GM12878 (cell line): ENCODE results near the gene SLC22A4. TPM values are rescaled to one million over a fixed set of nuclear protein-coding genes. Genes with fewer than 3 reads are reported as not detected.

Experiments used
- EP300 ChIP-seq, 2 experiments: fragments of 150-350 bp in 1 of 2; IDR thresholded peaks; 2 replicates each; pipeline ENCODE4 v1.6.1; 2011 to 2012; ENCODE audit warnings: low read depth in 2 of 2, low read length in 2 of 2, borderline replicate concordance in 1 of 2, improper control_type of control experiment in 1 of 2, inconsistent platforms in 1 of 2; ENCODE audit not compliant: control insufficient read depth in 1 of 2
- ETV6 ChIP-seq, 2 experiments: fragments of 450-650 bp in 1 of 2; IDR thresholded peaks in 1 of 2; conservative IDR thresholded peaks in 1 of 2; 2 replicates each; pipeline ENCODE4 v1.6.1; 2014; ENCODE audit warnings: antibody characterized with exemption in 1 of 2, borderline replicate concordance in 1 of 2, low read depth in 1 of 2, mild to moderate bottlenecking in 1 of 2, moderate library complexity in 1 of 2
- HDAC2 ChIP-seq: fragments of 200-600 bp; sonication (generic); IDR thresholded peaks from 2 replicates; pipeline ENCODE4 v1.6.1; 2017
- IKZF1 ChIP-seq: fragments of 450-650 bp; conservative IDR thresholded peaks from 2 replicates; pipeline ENCODE4 v1.6.1; 2017; ENCODE audit warnings: antibody characterized with exemption, mild to moderate bottlenecking
- MEF2A ChIP-seq: IDR thresholded peaks from 2 replicates; pipeline ENCODE4 v1.6.1; 2011; ENCODE audit warnings: low read depth, mild to moderate bottlenecking, low read length, moderate library complexity; ENCODE audit not compliant: insufficient read depth
- MLLT1 ChIP-seq: fragments of 450-650 bp; IDR thresholded peaks from 2 replicates; pipeline ENCODE4 v1.6.1; 2016; ENCODE audit warnings: mild to moderate bottlenecking
- PRDM15 ChIP-seq: fragments of 450-650 bp; formaldehyde crosslinking; IDR thresholded peaks from 2 replicates; pipeline ENCODE4 v1.4.0; 2020; ENCODE audit warnings: mild to moderate bottlenecking, moderate library complexity
- RELB ChIP-seq: fragments of 450-650 bp; IDR thresholded peaks from 2 replicates; pipeline ENCODE4 v1.6.1; 2017; ENCODE audit warnings: low read depth, mild to moderate bottlenecking, moderate library complexity
- SP1 ChIP-seq: IDR thresholded peaks from one replicate; pipeline ENCODE4 v1.6.1; 2011; ENCODE audit warnings: low read depth, low read length
- TBL1XR1 ChIP-seq: IDR thresholded peaks from 2 replicates; pipeline ENCODE4 v1.6.1; 2012; ENCODE audit warnings: low read depth, low read length, improper control_type of control experiment
- USF2 ChIP-seq: IDR thresholded peaks from 2 replicates; pipeline ENCODE4 v1.6.1; 2011; ENCODE audit warnings: low read depth, low read length, improper control_type of control experiment, borderline replicate concordance
- ZBTB40 ChIP-seq: fragments of 450-650 bp; IDR thresholded peaks from 2 replicates; pipeline ENCODE4 v1.6.1; 2016; ENCODE audit warnings: mild to moderate bottlenecking, moderate library complexity, borderline replicate concordance
- ZNF274 ChIP-seq: IDR thresholded peaks from one replicate; pipeline ENCODE4 v1.8.0; 2011; ENCODE audit not compliant: insufficient read length, insufficient read depth
- polyA plus RNA-seq, 11 experiments: library from polyadenylated mRNA; depleted of rRNA in 4 of 11; unstranded in 6 of 11; stranded (reverse) in 5 of 11; fragments of >200 nt; fragmentation: Nextera tagmentation in 4 of 11; fragmentation: Illumina TruSeq in 1 of 11; extraction: Ambion mirVana in 4 of 11; extraction: Trizol in 1 of 11; gene quantifications; 1 replicate in 1 of 11; 2 replicates in 10 of 11; pipeline versions ENCODE4 v1.2.1 to v1.2.3, GENCODE V29; 2011 to 2016; ENCODE audit warnings: inconsistent platforms in 2 of 11, missing spikeins in 2 of 11, low read depth in 1 of 11
- total RNA-seq, 4 experiments: library from RNA; depleted of rRNA in 3 of 4; stranded (reverse); fragments of >200 nt in 3 of 4; fragmentation: Illumina TruSeq in 1 of 4; extraction: Trizol in 1 of 4; gene quantifications; 2 replicates each; pipeline versions ENCODE4 v1.2.1 to v1.2.3, GENCODE V29; 2013 to 2021

SLC22A4 gene
- total and polyA plus RNA-seq, 10 of the 15 experiments (the other 5 are each of a cell fraction or from before 2014, with no cell fraction given) = 0.04 to 0.61 (median 0.10) TPM; not detected in 2

DNA sequence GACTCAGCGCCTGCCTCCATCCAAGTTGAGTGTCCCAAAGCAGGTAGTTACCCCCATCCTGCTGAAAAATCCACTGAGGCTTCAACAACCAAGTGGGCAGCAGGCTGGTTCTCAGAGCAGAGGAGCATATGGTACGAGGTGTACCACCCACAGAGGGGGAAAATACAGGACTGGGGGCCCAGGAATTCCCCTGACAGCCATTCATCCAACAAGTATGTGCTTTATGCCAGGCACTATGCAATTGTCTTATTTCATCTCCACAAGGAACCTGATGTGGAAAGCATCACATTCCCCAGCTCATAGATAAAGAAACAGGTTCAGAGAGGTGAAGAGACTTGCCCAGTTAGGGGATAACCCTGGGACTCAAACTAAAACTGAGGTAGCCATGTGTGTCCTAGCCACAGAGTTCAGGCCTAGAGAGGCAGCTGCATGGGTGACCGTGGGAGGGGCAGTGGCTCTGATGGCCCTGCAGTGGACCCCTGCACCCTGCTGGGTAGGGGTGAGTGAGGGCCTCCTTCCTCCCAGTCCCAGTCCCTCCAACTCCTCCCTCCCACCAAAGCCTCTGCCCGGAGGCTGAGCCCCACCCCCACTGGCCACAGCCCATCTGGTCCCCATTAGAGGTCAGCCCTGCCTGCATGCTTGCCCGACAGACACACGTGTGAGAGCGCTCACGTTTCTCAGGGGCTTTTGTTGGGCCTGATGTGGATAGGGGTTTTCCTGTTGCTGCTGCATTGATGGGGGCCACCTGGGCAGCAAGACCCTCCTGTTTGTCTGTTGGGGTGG lies 25.2 kb upstream of the SLC22A4 start (continued):
- TF ChIP-seq ZNF274 (no peak), EP300 (IDR thresholded peaks at IDR 0.05; ENCODE audit: borderline replicate concordance in 1 of 2, control insufficient read depth in 1 of 2, low read depth in 2 of 2, low read length in 2 of 2) (peak in 1 of 2 experiments; percentile 28; a peak in 1 of 4 replicates), MLLT1 (peak; percentile 53; the same call in 1 of the 2 replicates), PRDM15 (CRISPR knock-in tag) (no peak), TBL1XR1 (no peak), IKZF1 (peak; percentile 65), MEF2A (no peak), SP1 (peak; percentile 72), ZBTB40 (no peak), ETV6 (conservative IDR thresholded peaks at IDR 0.05 in 1 of 2, IDR thresholded peaks at IDR 0.05 in 1 of 2; ENCODE audit: borderline replicate concordance in 1 of 2, low read depth in 1 of 2) (no peak), USF2 (no peak), RELB (peak; percentile 86), HDAC2 (no peak)
